ENCODE results near the gene NRF1. TPM values are rescaled to one million over a fixed set of nuclear protein-coding genes. Genes with fewer than 3 reads are reported as not detected.

Gene NRF1
- total RNA-seq, 1 donor from 2014 or later, result 25.6 TPM

DNA sequence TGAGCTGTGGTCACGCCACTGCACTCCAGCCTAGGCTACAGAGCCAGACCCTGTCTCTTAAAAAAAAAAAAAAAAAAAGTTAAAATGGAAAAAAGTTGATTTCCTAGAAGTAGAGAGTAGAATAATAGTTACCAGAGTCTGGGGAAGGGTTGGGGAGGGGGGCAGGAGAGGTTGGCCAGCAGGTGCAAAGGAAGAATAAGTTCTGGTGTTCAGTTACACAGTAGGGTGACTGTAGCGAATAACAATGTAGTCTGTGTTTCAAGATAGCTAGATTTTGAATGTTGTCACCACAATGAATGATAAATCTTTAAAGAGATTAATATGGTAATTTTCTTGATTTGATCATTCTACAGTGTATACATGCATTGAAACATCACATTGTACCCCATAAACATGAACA is 142.9 kb downstream of the NRF1 start:
- no peak for DNase-seq (ENCODE audit: extremely low spot score, unreplicated experiment)
- Mint-ChIP-seq H3K4me3 (no peak overlapping the region), H3K4me1 (ENCODE audit: unreplicated experiment) (no peaks in the 10 kb centered on the region), H3K9me3 (no peaks in the 10 kb centered on the region), H3K27ac (no peak overlapping the region), H3K27me3 (no peaks in the 10 kb centered on the region), H3K36me3 (peaks cover 22% of the 10 kb centered on the region)
- TF ChIP-seq, protein P1, sequence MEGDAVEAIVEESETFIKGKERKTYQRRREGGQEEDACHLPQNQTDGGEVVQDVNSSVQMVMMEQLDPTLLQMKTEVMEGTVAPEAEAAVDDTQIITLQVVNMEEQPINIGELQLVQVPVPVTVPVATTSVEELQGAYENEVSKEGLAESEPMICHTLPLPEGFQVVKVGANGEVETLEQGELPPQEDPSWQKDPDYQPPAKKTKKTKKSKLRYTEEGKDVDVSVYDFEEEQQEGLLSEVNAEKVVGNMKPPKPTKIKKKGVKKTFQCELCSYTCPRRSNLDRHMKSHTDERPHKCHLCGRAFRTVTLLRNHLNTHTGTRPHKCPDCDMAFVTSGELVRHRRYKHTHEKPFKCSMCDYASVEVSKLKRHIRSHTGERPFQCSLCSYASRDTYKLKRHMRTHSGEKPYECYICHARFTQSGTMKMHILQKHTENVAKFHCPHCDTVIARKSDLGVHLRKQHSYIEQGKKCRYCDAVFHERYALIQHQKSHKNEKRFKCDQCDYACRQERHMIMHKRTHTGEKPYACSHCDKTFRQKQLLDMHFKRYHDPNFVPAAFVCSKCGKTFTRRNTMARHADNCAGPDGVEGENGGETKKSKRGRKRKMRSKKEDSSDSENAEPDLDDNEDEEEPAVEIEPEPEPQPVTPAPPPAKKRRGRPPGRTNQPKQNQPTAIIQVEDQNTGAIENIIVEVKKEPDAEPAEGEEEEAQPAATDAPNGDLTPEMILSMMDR (conservative IDR thresholded peaks at IDR 0.05), result no peak

GRCh38 chr7:129757991-129758390 is 146.5 kb downstream of the NRF1 start:
- Mint-ChIP-seq H3K36me3 (peaks cover 13% of the 10 kb centered on the region), H3K27ac (no peak overlapping the region), H3K4me3 (no peak overlapping the region), H3K9me3 (no peaks in the 10 kb centered on the region), H3K27me3 (no peaks in the 10 kb centered on the region), H3K4me1 (ENCODE audit: unreplicated experiment) (no peaks in the 10 kb centered on the region)
- DNase-seq (ENCODE audit: extremely low spot score, unreplicated experiment), result no peak
- TF ChIP-seq, protein P1 (conservative IDR thresholded peaks at IDR 0.05), result no peak

- H3K4me3 Mint-ChIP-seq, result no peak overlapping the region
- no peaks in the 10 kb centered on the region for H3K36me3 Mint-ChIP-seq
- TF ChIP-seq, protein P1 (conservative IDR thresholded peaks at IDR 0.05), result no peak
- no peak overlapping the region for H3K27ac Mint-ChIP-seq
- no peaks in the 10 kb centered on the region for H3K27me3 Mint-ChIP-seq
- no peaks in the 10 kb centered on the region for H3K4me1 Mint-ChIP-seq (ENCODE audit: unreplicated experiment)
- H3K9me3 Mint-ChIP-seq, result no peaks in the 10 kb centered on the region
- DNase-seq (ENCODE audit: extremely low spot score, unreplicated experiment), result no peak
These were observed 151.0 kb downstream of the NRF1 start for GRCh38 chr7:129762387-129762969.

GRCh38 chr7:129764247-129765084 is 152.9 kb downstream of the NRF1 start:
- Mint-ChIP-seq H3K27ac (no peak overlapping the region), H3K9me3 (no peaks in the 10 kb centered on the region), H3K4me1 (ENCODE audit: unreplicated experiment) (no peaks in the 10 kb centered on the region), H3K27me3 (no peaks in the 10 kb centered on the region), H3K4me3 (no peak overlapping the region), H3K36me3 (no peaks in the 10 kb centered on the region)
- DNase-seq (ENCODE audit: extremely low spot score, unreplicated experiment), result no peak
- TF ChIP-seq, protein P1 (conservative IDR thresholded peaks at IDR 0.05), result no peak

DNA sequence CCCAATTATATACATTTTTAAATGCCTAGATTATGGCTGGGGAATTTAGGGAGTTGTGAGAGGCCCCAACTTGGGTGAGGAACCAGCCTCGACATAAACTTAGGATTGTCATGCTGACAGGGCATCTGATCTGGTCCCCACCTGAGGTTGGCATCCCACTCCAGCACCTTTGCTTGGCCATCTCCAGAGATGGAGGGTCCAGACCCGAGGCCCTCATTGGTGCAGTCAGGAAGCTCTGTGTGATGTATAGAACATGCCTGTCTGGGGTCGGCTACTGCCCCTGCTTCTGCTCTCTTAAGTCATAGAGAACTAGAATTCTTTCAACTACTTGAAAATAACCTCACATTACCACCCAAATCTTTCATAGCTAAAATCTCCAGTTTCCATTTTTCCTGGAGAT is 153.8 kb downstream of the NRF1 start:
- no peak for DNase-seq (ENCODE audit: extremely low spot score, unreplicated experiment)
- Mint-ChIP-seq H3K9me3 (no peaks in the 10 kb centered on the region), H3K4me3 (no peak overlapping the region), H3K27ac (no peak overlapping the region), H3K36me3 (no peaks in the 10 kb centered on the region), H3K4me1 (ENCODE audit: unreplicated experiment) (no peaks in the 10 kb centered on the region), H3K27me3 (no peaks in the 10 kb centered on the region)
- TF ChIP-seq, protein P1 (conservative IDR thresholded peaks at IDR 0.05), result no peak
